Measurements from ENCODE around the gene KIF26B. TPM values are rescaled to one million over a fixed set of nuclear protein-coding genes. Genes with fewer than 3 reads are reported as not detected.

The KIF26B gene
- polyA plus RNA-seq, 1 of the 3 experiments (the other 2 are of a cell fraction): 2.6 TPM

DNA sequence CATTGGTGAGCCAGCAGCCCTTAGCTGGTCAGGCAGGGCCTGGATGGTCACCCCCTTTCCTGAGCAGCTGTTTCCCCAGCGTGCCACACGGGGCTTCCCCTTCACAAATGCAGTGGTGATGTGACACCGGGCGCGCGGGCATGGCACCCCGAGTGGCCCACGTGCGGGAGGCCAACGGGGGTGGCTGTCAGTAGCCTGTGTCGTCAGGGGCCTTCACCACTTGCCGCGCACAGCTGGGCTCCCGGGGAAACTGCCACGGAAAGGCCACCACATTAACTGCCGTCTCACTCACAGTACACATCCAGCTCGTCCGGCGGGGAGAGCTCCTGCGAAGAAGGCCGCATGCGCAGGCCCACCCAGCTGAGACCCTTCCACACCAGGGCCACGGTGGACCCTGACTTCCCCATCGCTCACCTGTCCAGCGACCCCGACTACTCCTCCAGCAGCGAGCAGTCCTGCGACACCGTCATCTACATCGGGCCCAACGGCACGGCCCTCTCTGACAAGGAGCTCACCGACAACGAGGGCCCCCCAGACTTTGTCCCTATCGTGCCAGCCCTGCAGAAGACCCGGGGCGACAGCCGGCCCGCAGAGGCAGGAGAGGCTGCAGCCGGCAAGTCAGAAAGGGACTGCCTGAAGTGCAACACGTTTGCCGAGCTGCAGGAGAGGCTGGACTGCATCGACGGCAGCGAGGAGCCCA lies 530.5 kb downstream of the KIF26B start:
- Histone ChIP-seq H3F3A (replicated peaks; ENCODE audit: insufficient read depth) (no peaks in the 10 kb centered on the region), H2AFZ (ENCODE audit: low read depth) (no peak overlapping the region), H3K4me1 (ENCODE audit: control insufficient read depth in 1 of 2, insufficient read depth in 2 of 2, low read depth in 1 of 2, low read length in 1 of 2) (peaks cover 0 to 39% of the 10 kb centered on the region in 2 experiments; a peak in 2 of 4 replicates), H4K20me1 (ENCODE audit: insufficient read depth) (no peaks in the 10 kb centered on the region), H3K9ac (no peak overlapping the region), H3K4me3 (ENCODE audit: low read depth in 2 of 2, low read length in 1 of 2) (no peak overlapping the region), H3K36me3 (replicated peaks in 1 of 2; ENCODE audit: control insufficient read depth in 1 of 2, insufficient read depth in 2 of 2, low read length in 1 of 2) (peaks cover 0 to 55% of the 10 kb centered on the region in 2 experiments), H3K9me2 (no peaks in the 10 kb centered on the region), H3K4me2 (no peak overlapping the region), H3K79me2 (ENCODE audit: insufficient read depth) (no peaks in the 10 kb centered on the region), H3K27ac (ENCODE audit: low read depth in 2 of 2, low read length in 1 of 2) (peak overlapping the region in 1 of 2 experiments; percentile 98; a peak in 1 of 4 replicates), H3K9me3 (no peaks in the 10 kb centered on the region), H3K27me3 (ENCODE audit: insufficient read depth) (no peaks in the 10 kb centered on the region)
- TF ChIP-seq EP300 (IDR thresholded peaks at IDR 0.05; ENCODE audit: borderline replicate concordance in 1 of 2, low read depth in 1 of 2, low read length in 1 of 2) (no peak), MEF2A (IDR thresholded peaks at IDR 0.05; ENCODE audit: borderline replicate concordance, low read depth) (no peak), MXI1 (IDR thresholded peaks at IDR 0.05; ENCODE audit: low read depth, low read length) (no peak), TAF1 (IDR thresholded peaks at IDR 0.05; ENCODE audit: borderline replicate concordance, low read depth, low read length) (no peak), RXRA (IDR thresholded peaks at IDR 0.05; ENCODE audit: borderline replicate concordance, low read depth) (no peak), TCF12 (IDR thresholded peaks at IDR 0.05) (no peak), RCOR1 (IDR thresholded peaks at IDR 0.05; ENCODE audit: low read length) (no peak)
- TF ChIP-seq, protein P1, sequence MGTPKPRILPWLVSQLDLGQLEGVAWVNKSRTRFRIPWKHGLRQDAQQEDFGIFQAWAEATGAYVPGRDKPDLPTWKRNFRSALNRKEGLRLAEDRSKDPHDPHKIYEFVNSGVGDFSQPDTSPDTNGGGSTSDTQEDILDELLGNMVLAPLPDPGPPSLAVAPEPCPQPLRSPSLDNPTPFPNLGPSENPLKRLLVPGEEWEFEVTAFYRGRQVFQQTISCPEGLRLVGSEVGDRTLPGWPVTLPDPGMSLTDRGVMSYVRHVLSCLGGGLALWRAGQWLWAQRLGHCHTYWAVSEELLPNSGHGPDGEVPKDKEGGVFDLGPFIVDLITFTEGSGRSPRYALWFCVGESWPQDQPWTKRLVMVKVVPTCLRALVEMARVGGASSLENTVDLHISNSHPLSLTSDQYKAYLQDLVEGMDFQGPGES (IDR thresholded peaks at IDR 0.05; ENCODE audit: low read depth, low read length): no peak
- DNase-seq: no peak
- POLR2A ChIA-PET: no interaction called here
- CTCF ChIA-PET: interaction anchor here (0.8 to 1.3 kb wide), 4 partner anchors 65 to 532 kb away, joined by 3 read pairs; no protein-coding TSS in a partner anchor
- 95% methylated on average over 31 of the region's 45 CpGs for WGBS (ENCODE audit: low lambda C conversion rate)

DNA sequence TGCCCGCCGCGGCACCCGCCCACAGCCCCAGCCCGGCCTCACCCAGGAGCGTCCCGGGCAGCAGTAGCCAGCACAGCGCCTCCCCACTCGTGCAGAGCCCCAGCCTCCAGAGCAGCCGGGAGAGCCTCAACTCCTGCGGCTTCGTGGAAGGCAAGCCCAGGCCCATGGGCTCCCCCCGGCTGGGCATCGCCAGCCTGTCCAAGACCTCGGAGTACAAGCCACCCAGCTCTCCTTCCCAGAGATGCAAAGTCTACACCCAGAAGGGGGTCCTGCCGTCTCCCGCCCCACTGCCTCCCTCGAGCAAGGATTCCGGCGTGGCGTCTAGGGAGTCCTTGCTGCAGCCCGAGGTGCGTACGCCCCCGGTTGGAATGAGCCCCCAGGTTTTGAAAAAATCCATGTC lies 531.2 kb downstream of the KIF26B start:
- Histone ChIP-seq H2AFZ (ENCODE audit: low read depth) (no peak overlapping the region), H3K9me2 (no peaks in the 10 kb centered on the region), H3K36me3 (replicated peaks in 1 of 2; ENCODE audit: control insufficient read depth in 1 of 2, insufficient read depth in 2 of 2, low read length in 1 of 2) (peaks cover 0 to 56% of the 10 kb centered on the region in 2 experiments), H3K4me2 (no peak overlapping the region), H3K9ac (no peak overlapping the region), H3K79me2 (ENCODE audit: insufficient read depth) (no peaks in the 10 kb centered on the region), H3K4me1 (ENCODE audit: control insufficient read depth in 1 of 2, insufficient read depth in 2 of 2, low read depth in 1 of 2, low read length in 1 of 2) (peaks cover 0 to 43% of the 10 kb centered on the region in 2 experiments; a peak in 2 of 4 replicates), H3K27ac (ENCODE audit: low read depth in 2 of 2, low read length in 1 of 2) (no peak overlapping the region; a peak in 1 of 4 replicates), H4K20me1 (ENCODE audit: insufficient read depth) (no peaks in the 10 kb centered on the region), H3K9me3 (no peaks in the 10 kb centered on the region), H3F3A (replicated peaks; ENCODE audit: insufficient read depth) (no peaks in the 10 kb centered on the region), H3K27me3 (ENCODE audit: insufficient read depth) (no peaks in the 10 kb centered on the region), H3K4me3 (ENCODE audit: low read depth in 2 of 2, low read length in 1 of 2) (no peak overlapping the region)
- ChIA-PET CTCF (interaction anchor here (1.0 to 1.3 kb wide), 3 partner anchors 65 to 529 kb away, joined by 3 read pairs; no protein-coding TSS in a partner anchor), POLR2A (no interaction called here)
- TF ChIP-seq RFX5 (IDR thresholded peaks at IDR 0.05; ENCODE audit: low read length): no peak
- no peak for TF ChIP-seq ELF1 (IDR thresholded peaks at IDR 0.05)
- TF ChIP-seq JUND (IDR thresholded peaks at IDR 0.05): no peak
- no peak for TF ChIP-seq GABPA (IDR thresholded peaks at IDR 0.05; ENCODE audit: low read depth)
- no peak for TF ChIP-seq MEF2A (IDR thresholded peaks at IDR 0.05; ENCODE audit: borderline replicate concordance, low read depth)
- TF ChIP-seq RCOR1 (IDR thresholded peaks at IDR 0.05; ENCODE audit: low read length): no peak
- no peak for TF ChIP-seq CHD2 (IDR thresholded peaks at IDR 0.05; ENCODE audit: low read length, partially characterized antibody)
- no peak for TF ChIP-seq FOSL2 (IDR thresholded peaks at IDR 0.05; ENCODE audit: borderline replicate concordance, low read depth)
- TF ChIP-seq FOXM1 (IDR thresholded peaks at IDR 0.05; ENCODE audit: low read depth): no peak
- no peak for TF ChIP-seq EP300 (IDR thresholded peaks at IDR 0.05; ENCODE audit: borderline replicate concordance in 1 of 2, low read depth in 1 of 2, low read length in 1 of 2)
- TF ChIP-seq, protein P1 (IDR thresholded peaks at IDR 0.05; ENCODE audit: low read depth, low read length): no peak
- no peak for TF ChIP-seq FOXJ3 (CRISPR knock-in tag; IDR thresholded peaks at IDR 0.05)
- TF ChIP-seq, protein P2, sequence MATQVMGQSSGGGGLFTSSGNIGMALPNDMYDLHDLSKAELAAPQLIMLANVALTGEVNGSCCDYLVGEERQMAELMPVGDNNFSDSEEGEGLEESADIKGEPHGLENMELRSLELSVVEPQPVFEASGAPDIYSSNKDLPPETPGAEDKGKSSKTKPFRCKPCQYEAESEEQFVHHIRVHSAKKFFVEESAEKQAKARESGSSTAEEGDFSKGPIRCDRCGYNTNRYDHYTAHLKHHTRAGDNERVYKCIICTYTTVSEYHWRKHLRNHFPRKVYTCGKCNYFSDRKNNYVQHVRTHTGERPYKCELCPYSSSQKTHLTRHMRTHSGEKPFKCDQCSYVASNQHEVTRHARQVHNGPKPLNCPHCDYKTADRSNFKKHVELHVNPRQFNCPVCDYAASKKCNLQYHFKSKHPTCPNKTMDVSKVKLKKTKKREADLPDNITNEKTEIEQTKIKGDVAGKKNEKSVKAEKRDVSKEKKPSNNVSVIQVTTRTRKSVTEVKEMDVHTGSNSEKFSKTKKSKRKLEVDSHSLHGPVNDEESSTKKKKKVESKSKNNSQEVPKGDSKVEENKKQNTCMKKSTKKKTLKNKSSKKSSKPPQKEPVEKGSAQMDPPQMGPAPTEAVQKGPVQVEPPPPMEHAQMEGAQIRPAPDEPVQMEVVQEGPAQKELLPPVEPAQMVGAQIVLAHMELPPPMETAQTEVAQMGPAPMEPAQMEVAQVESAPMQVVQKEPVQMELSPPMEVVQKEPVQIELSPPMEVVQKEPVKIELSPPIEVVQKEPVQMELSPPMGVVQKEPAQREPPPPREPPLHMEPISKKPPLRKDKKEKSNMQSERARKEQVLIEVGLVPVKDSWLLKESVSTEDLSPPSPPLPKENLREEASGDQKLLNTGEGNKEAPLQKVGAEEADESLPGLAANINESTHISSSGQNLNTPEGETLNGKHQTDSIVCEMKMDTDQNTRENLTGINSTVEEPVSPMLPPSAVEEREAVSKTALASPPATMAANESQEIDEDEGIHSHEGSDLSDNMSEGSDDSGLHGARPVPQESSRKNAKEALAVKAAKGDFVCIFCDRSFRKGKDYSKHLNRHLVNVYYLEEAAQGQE (IDR thresholded peaks at IDR 0.05; ENCODE audit: low read depth, low read length): no peak
- no peak for TF ChIP-seq NRF1 (IDR thresholded peaks at IDR 0.05; ENCODE audit: low read depth, low read length)
- DNase-seq: no peak
- 99% methylated on average over 10 of the region's 25 CpGs for WGBS (ENCODE audit: low lambda C conversion rate)

Measured in SK-N-SH (cell line).